ENCODE measurements around the gene CLSTN1. TPM values are rescaled to one million over a fixed set of nuclear protein-coding genes. Genes with fewer than 3 reads are reported as not detected.

Gene CLSTN1
- total and polyA plus RNA-seq, 10 of the 15 experiments (the other 5 are each of a cell fraction or from before 2014, with no cell fraction given): 2.7 to 64.4 (median 23.2) TPM

DNA sequence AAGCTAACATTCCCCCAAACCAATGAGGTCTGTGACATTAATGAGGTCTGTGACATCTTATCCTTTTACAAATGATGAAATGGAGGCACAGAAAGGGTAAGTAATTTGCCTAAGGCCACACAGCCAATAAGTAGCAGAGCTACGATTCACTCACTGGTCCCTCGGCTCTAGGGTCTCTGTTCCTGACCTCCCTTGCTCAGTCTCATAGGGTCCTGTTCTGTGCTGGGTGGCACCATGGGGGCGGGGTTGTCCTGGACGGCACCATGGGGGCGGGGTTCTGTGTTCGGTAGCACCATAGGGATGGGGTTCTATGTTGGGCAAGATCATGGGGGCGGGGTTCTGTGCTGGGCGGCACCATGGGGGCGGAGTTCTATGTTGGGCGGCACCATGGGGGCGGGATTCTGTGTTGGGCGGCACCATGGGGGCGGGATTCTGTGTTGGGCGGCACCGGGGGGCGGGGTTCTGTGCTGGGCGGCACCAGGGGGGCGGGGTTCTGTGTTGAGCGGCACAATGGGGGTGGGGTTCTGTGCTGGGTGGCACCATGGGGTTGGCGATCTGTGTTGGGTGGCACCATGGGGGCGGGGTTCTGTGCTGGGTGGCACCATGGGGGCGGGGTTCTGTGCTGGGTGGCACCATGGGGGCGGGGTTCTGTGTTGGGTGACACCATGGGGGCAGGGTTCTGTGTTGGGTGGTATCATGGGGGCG, 55.6 kb downstream of the CLSTN1 start:
- intact Hi-C loops (cut with micrococcal nuclease; ENCODE audit: unreplicated experiment): no loop called here
- no peak for TF ChIP-seq CBFB (IDR thresholded peaks at IDR 0.05; ENCODE audit: low read depth)
- TF ChIP-seq MTA3 (IDR thresholded peaks at IDR 0.05; ENCODE audit: borderline replicate concordance, low read length): no peak
- no peak for TF ChIP-seq MYC (IDR thresholded peaks at IDR 0.05; ENCODE audit: insufficient read depth, insufficient read length, insufficient replicate concordance, low read length, severe bottlenecking)
- TF ChIP-seq NKRF (conservative IDR thresholded peaks at IDR 0.05): no peak
- no peak for TF ChIP-seq IRF4 (IDR thresholded peaks at IDR 0.05; ENCODE audit: low read depth, low read length)
- TF ChIP-seq EP300 (IDR thresholded peaks at IDR 0.05; ENCODE audit: borderline replicate concordance in 1 of 2, control insufficient read depth in 1 of 2, low read depth in 2 of 2, low read length in 2 of 2): no peak
- no peak for TF ChIP-seq BHLHE40 (IDR thresholded peaks at IDR 0.05; ENCODE audit: borderline replicate concordance in 1 of 2, low read depth in 2 of 2, low read length in 1 of 2)
- TF ChIP-seq EED (IDR thresholded peaks at IDR 0.05; ENCODE audit: low read depth): no peak
- no peak for TF ChIP-seq RBBP5 (conservative IDR thresholded peaks at IDR 0.05)
- no peak for TF ChIP-seq RCOR1 (conservative IDR thresholded peaks at IDR 0.05; ENCODE audit: low read depth, low read length)
- no peak for TF ChIP-seq SIX5 (IDR thresholded peaks at IDR 0.05; ENCODE audit: low read depth, low read length, severe bottlenecking)
- TF ChIP-seq NBN (IDR thresholded peaks at IDR 0.05): no peak
- TF ChIP-seq RB1 (IDR thresholded peaks at IDR 0.05; ENCODE audit: borderline replicate concordance): no peak
- TF ChIP-seq NRF1 (conservative IDR thresholded peaks at IDR 0.05; ENCODE audit: low read depth, low read length): no peak
- TF ChIP-seq KAT2A (conservative IDR thresholded peaks at IDR 0.05; ENCODE audit: control insufficient read depth, low read depth, low read length): no peak
- TF ChIP-seq POLR2AphosphoS5 (IDR thresholded peaks at IDR 0.05; ENCODE audit: low read length): no peak
- TF ChIP-seq NFIC (IDR thresholded peaks at IDR 0.05; ENCODE audit: low read depth, low read length): no peak
- TF ChIP-seq ZNF207 (IDR thresholded peaks at IDR 0.05; ENCODE audit: borderline replicate concordance): no peak
- no peak for TF ChIP-seq POU2F2 (IDR thresholded peaks at IDR 0.05; ENCODE audit: borderline replicate concordance, low read depth, low read length)
- RAD21 ChIA-PET (ENCODE audit: unreplicated experiment): no interaction called here
- CTCF ChIA-PET: interaction anchor here (1.7 kb wide), 1 partner anchor 16 kb away, joined by 7 read pairs; no protein-coding TSS in a partner anchor
- no peak overlapping the region for H3K27ac ChIP-seq (ENCODE audit: control insufficient read depth, insufficient read depth)
- no peaks in the 10 kb centered on the region for H4K20me1 ChIP-seq (ENCODE audit: control insufficient read depth, insufficient read depth)
- no peak overlapping the region for H2AFZ ChIP-seq (ENCODE audit: control insufficient read depth, low read depth, low read length)
- WGBS (ENCODE audit: insufficient coverage, insufficient replicate concordance, low lambda C conversion rate, missing lambda C conversion rate): 91% methylated on average over 11 of the region's 24 CpGs
- H3K36me3 ChIP-seq (ENCODE audit: control insufficient read depth in 2 of 2, insufficient read depth in 2 of 2, low read length in 1 of 2): peaks cover 2 to 12% of the 10 kb centered on the region in 2 experiments; a peak in 3 of 4 replicates
- no peaks in the 10 kb centered on the region for H3K4me1 ChIP-seq (ENCODE audit: control insufficient read depth, insufficient read depth, low read length)
- POLR2A ChIA-PET: interaction anchor here (0.5 to 0.6 kb wide), 2 partner anchors 218 to 266 kb away, joined by 3 read pairs; no protein-coding TSS in a partner anchor
- no peak overlapping the region for H3K4me3 ChIP-seq
- H3K9ac ChIP-seq (ENCODE audit: control insufficient read depth, insufficient read depth, low read length): no peak overlapping the region
- SMC1A ChIA-PET (ENCODE audit: uncharacterized antibody, unreplicated experiment): no interaction called here
- DNase-seq (ENCODE audit: low read depth, low spot score) (no peak), FAIRE-seq (no peak), ATAC-seq (peak; percentile 29; the same call in 2 of the 3 replicates)
- no peaks in the 10 kb centered on the region for H3K9me3 ChIP-seq (replicated peaks; ENCODE audit: control insufficient read depth, insufficient read depth, low read length)
- H3K4me2 ChIP-seq (ENCODE audit: control insufficient read depth, insufficient read depth): no peak overlapping the region
- BruUV-seq (replicated peaks): no TSS peak
- in situ Hi-C loops (cut with MboI): no loop called here
- no peaks in the 10 kb centered on the region for H3K27me3 ChIP-seq (replicated peaks in 1 of 2; ENCODE audit: control insufficient read depth in 2 of 2, insufficient read depth in 2 of 2, low read length in 1 of 2)
- no peaks in the 10 kb centered on the region; the same call in 1 of the 2 replicates for H3K79me2 ChIP-seq (ENCODE audit: control insufficient read depth, insufficient read depth, low read length)
